GM18507 (cell line): ENCODE measurements around the gene SIVA1.

Experiments
- DNase-seq: peaks from one replicate; pipeline ENCODE4 v3.0.0; 2011; ENCODE audit warnings: low read depth; ENCODE audit not compliant: insufficient read length; ENCODE audit errors: extremely low spot score
- FAIRE-seq: peaks from 2 replicates; lab custom pipeline; 2011; peaks lifted over from hg19 to GRCh38; lab: Jason Lieb, UNC

Gene SIVA1, protein sequence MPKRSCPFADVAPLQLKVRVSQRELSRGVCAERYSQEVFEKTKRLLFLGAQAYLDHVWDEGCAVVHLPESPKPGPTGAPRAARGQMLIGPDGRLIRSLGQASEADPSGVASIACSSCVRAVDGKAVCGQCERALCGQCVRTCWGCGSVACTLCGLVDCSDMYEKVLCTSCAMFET

DNA sequence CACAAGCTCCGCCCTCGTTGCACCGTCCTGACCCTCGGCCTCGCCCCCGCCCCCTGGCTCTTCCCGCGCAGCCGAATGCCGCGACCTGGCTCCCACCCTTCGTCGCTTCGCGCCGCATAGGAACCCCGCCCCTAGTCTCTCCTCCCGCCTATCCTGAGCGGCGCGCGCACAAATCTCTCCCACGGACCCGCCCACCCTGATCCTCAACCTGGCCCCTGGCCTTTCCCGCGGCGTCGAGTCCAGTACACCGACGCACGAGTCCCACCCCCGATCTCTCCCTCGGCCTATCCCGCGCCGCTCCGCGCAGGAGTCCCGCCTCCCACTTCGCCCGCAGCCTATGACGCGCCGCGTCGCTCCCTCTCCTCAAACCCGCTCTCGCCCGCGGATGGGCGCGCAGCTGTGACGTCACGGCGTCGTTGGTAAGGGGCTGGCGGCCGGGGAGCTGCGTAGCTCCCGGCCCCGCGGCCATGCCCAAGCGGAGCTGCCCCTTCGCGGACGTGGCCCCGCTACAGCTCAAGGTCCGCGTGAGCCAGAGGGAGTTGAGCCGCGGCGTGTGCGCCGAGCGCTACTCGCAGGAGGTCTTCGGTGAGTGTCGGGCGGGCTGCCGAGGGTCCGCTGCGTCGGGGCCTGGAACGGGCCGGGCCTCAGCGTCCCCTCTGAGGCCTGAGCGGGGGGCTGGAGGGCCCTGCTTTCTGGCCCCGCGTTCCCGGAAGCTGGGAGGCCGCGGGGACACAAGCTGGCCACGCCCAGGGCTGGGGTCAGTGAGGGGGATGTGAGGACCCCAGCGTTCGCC lies at the start of gene SIVA1:
SIVA1 (plus strand) TSS at position 413 of the 793 bp plus-strand sequence; CDS start at position 468, 55 bp downstream.
- FAIRE-seq (peak; percentile 99), DNase-seq (peak; percentile 99)

DNA sequence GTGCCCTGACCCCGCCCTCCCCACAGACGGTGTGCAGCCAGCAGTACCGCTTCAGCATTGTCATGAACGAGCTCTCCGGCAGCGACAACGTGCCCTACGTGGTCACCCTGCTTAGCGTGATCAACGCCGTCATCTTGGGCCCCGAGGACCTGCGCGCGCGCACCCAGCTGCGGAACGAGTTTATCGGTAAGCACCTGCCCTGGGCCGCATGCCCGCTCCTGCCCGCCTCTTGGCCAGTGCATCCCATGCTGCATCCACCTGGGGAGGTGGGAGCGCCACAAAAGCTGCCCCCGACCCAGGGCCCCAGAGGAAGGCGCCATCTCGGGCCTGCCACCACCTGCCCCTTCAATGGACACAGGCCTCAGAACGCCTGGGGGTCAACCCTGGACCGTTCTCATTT lies 49.7 kb upstream of the SIVA1 start:
- no peak for DNase-seq
- FAIRE-seq, result no peak

DNA sequence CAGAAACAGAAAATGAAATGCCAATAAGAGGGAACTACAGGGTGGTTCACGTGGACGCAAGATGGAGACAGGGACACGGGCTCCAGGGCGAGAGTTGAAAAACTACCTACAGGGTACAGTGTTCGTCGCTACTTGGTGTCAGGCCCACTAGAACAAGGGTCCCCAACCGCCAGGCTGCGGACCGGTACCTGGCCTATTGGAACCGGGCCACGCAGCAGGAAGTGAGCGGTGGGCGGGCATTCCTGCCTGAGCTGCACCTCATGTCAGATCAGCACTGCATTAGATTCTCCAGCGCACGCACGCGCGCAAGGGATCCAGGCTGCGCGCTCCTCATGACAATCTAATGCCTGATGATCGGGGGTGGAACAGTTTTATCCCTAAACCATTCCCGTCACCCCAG lies 48.7 kb upstream of the SIVA1 start:
- no peak for DNase-seq
- no peak for FAIRE-seq

DNA sequence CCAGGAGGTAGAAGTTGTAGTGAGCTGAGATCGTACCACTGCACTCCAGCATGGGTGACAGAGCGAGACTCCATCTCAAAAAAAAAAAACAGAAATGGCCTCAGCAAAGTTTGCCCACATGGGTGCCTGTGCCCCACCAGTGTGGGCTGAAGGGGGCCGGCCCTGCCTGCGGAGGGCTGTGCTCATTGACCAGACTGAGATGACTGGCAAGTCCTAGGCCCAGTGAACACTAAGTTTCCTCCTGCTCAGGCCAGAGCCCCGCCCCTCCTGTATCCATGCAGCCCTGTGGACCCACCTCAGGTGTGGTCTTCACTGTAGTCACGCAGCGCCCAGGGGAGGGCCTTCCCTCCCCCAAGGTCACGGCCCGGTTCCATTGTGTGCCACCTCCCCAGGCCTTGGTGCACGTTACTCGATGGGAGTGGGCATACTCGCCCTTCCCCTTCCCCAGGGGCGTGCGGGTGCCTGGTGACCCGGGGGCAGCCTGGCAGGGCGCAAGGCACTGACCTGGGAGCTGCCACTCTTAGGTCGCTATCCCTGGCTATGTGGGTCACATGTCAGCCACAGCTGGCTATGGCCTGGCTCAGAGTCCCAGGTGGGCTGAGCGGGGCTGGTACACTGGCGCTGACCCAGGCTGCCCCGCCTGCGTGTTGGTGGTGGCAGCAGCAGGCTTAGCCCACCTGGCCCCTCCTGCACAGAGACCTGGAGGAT lies 47.5 kb upstream of the SIVA1 start:
- DNase-seq (no peak), FAIRE-seq (no peak)

DNA sequence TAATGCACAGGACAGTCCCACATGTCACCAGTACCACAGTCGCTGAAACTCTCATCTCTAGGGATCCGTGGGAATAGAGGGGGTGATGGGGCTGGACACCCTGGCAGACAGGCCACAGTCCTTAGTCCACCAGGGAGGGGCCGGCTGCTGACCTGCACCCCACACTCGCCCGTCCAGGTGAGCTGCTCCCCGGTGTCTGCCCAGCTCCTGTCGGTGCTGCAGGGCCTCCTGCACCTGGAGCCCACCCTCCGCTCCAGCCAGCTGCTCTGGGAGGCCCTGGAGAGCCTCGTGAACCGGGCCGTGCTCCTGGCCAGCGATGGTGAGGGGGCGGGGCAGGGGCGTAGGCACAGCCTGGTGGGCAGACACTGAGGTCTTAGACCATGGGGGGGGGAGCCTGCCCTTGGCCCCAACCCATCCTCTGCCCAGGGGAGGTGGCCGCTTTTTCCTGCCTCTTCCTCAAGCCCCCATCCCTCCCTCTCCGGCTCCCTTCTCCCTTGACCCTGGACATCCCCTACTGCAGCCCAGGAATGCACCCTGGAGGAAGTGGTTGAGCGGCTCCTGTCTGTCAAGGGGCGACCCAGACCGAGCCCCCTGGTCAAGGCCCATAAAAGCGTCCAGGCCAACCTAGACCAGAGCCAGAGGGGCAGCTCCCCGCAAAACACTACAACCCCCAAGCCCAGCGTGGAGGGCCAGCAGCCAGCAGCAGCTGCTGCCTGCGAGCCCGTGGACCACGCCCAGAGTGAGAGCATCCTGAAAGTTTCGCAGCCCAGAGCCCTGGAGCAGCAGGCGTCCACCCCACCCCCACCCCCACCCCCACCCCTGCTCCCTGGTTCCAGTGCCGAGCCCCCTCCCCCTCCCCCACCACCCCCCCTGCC lies 46.0 kb upstream of the SIVA1 start:
- no peak for DNase-seq
- no peak for FAIRE-seq

DNA sequence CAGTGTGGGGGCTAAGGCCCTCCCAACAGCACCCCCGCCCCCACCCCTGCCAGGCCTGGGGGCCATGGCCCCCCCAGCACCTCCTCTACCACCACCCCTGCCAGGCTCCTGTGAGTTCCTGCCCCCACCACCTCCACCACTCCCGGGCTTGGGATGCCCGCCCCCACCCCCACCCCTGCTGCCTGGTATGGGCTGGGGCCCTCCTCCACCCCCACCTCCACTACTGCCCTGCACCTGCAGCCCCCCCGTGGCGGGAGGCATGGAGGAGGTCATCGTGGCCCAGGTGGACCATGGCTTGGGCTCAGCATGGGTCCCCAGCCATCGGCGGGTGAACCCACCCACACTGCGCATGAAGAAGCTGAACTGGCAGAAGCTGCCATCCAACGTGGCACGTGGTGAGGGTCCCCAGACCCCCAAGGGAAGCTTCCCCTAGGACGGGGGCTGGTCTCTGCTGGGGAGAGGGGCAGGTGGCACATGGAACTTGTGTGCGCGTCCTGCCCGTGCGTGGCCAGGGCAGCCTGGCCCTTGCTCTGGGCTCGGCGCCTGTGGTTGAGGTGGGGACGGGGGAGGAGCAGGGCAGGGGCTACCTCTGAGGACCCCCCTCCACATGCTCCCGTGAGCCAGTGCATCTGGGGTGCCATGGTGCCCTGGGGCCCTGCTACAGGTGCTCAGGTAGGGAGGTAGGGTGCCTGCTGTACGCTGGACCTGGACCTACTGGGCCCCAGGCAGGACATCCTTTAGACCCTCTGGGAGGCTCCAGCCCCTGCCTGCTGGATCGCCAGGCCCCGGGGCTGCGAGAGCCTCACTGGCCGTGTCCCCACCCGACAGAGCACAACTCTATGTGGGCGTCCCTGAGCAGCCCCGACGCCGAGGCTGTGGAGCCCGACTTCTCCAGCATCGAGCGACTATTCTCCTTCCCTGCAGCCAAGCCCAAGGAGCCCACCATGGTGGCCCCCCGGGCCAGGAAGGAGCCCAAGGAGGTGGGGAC lies 45.0 kb upstream of the SIVA1 start:
- DNase-seq (no peak), FAIRE-seq (no peak)

DNA sequence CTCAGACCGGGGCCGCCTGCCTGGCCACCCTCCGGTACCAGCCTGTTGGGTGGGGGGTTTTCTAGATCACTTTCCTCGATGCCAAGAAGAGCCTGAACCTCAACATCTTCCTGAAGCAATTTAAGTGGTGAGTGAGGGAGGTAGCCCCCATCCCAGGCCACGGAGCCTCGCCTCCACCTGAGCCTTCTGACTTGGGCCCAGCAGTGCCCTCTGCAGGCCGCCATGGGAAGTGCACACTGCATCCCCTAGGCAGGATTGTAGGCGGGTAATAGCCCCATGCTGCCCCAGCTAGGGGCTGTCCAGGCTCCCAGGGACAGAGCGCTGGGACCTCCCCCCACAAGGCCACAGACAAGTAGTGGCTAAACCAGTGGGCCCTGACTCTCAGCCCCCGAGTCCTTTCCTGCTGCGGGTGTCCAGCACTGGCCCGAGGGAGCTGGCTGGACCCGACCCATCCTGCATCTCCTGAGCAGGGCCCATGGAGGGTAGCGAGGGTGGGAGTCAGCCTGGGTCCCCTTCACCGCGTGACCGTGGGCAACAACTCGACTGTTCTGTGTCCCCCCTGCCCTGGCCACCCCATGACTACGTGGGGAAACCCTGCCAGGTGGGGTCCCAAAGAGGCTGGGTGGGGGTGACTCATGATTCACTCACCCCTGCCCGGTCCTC lies 44.2 kb upstream of the SIVA1 start:
- FAIRE-seq (peak; percentile 90), DNase-seq (peak; percentile 90)

DNA sequence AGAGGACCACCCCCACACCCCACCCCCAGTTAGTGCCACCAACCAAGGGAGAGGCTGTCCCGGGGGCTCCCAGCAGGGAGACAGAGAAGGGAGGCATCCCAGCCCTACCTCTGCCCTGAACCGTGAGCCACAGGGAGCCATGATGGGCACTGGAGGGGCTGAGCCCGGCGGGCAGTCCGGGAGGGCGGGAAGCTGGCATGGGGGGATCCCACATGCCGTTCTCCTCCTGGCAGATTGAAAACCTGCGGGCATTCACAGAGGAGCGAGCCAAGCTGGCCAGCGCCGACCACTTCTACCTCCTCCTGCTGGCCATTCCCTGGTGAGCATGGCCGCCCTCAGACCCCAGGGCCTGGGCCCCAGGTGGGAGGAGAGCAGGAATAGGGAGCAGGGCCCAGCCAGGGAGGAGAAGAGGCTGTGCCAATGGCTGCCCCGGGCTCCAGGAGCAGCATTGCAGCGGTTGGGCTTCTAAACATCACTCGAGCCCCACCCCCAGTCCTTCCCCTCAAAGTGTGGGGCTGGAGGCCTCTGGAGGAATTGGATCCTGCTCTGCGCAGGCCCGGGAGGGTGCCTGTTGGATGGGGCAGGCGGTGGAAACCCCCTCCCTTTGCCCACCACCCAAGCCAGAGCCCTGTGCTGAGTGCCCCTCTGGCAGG lies 43.4 kb upstream of the SIVA1 start:
- no peak for FAIRE-seq
- DNase-seq, result no peak

DNA sequence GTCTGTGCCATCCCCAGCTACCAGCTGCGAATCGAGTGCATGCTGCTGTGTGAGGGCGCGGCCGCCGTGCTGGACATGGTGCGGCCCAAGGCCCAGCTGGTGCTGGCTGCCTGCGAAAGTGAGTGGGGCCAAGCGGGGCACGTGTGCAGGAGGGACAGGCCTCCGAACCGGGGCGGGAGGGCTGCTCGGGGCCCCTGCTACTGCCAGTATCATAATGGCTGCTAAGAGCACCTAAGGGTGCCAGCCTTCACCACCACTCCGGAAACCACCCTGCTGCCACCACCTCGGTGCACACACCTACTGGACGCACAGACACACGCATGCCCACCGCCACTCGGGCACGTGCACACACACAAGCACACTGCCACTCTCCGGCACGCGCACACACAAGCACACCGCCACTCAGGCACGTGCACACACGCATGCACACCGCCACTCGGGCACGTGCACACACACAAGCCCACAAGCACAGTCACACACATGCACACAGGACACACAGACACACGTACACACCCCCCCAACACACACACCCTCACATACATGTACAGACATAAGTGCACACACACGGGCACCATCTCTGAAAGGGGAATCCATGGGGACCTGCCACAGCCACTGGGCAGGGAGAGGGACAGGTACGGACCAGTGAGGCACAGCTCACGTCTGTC lies 42.7 kb upstream of the SIVA1 start:
- no peak for FAIRE-seq

DNA sequence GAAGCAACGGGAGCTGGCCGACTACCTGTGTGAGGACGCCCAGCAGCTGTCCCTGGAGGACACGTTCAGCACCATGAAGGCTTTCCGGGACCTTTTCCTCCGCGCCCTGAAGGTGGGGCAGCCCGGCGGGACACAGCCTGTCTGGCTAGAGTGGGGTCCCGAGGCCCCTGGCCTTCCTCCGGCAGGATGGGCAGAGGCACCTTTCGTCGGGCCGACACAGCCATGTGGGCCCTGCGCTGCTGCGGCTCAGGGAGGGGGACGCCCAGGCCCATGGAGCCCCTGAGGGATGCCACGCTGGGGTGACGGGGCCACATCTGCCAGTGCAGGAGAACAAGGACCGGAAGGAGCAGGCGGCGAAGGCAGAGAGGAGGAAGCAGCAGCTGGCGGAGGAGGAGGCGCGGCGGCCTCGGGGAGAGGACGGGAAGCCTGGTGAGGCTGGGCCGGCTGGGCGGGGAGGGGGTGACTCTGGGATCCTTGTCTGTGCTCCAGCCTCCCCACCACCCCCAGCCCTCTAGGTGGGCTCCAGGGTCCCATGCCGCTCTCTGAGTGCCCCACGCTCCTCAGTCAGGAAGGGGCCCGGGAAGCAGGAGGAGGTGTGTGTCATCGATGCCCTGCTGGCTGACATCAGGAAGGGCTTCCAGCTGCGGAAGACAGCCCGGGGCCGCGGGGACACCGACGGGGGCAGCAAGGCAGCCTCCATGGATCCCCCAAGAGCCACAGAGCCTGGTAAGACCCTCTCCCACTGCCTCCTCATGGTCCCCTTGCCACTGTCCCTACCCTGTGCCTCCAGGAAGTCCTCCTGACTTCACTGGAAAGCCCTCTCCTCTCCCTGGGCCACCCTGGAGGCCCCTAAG lies 39.8 kb upstream of the SIVA1 start:
- no peak for FAIRE-seq
- no peak for DNase-seq

More for the DNA sequence above, 42.7 kb upstream of the SIVA1 start:
- no peak for DNase-seq

DNA sequence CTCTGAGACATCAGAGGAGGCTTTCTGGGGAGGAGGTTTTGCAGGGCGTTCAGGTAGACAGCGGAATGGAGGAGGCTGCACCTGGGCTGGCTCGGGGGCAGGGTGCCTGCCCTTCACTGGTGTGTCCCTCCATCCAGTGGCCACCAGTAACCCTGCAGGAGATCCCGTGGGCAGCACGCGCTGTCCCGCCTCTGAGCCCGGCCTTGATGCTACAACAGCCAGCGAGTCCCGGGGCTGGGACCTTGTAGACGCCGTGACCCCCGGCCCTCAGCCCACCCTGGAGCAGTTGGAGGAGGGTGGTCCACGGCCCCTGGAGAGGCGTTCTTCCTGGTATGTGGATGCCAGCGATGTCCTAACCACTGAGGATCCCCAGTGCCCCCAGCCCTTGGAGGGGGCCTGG lies 38.9 kb upstream of the SIVA1 start:
- DNase-seq (no peak), FAIRE-seq (no peak)

DNA sequence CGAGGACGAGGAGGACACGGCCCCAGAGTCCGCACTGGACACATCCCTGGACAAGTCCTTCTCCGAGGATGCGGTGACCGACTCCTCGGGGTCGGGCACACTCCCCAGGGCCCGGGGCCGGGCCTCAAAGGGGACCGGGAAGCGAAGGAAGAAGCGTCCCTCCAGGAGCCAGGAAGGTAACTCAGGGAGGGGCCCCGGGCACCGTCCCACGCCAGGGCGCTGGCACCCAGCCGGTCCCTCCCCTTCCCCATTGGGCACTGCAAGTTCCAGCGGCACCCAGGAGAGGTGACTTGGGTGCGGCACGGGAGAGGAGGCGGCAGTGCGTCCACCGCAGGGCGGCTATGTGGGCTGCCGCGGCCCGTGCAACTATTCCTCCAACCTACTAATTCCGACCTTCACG lies 38.3 kb upstream of the SIVA1 start:
- FAIRE-seq (no peak), DNase-seq (no peak)

DNA sequence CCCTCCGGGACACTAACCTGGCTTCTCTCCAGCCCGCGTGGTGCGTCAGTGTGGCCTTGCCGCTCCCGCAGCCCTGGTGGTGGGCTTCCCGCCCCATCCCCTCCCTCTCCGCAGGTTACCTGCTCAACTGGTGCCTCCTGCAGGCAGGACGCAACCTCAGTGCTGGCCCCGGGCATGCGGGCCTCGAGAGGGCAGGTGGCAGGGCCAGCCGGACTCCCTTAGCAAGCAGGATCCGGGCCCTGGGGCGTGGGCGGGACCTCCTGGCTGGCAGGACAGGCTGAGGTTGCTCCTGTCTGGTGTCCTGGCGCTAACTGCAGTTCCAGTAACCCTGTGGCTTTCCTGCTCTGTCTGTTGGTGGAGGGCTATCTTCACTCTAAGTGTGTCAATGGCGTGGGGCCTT lies 37.5 kb upstream of the SIVA1 start:
- FAIRE-seq (no peak), DNase-seq (no peak)

DNA sequence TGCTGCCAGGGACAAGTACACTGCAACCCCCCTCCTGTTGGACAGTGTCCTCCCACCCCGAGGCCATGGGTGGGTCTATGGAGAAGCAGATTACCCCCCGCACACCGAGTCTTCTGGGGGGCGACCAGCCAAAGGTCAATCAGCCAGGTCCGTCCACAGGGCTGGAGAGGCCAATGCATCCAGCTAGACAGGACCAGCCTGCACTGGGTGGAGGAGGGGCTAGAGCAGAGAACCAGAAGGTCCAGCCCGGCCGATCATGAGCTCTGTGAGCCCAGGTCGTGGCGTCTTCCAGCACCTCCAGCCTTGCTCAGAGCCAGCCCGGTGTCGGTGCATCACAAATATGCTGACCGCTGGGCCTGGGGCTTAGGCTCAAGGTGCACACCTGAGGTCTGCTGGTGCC lies 37.1 kb upstream of the SIVA1 start:
- no peak for FAIRE-seq

DNA sequence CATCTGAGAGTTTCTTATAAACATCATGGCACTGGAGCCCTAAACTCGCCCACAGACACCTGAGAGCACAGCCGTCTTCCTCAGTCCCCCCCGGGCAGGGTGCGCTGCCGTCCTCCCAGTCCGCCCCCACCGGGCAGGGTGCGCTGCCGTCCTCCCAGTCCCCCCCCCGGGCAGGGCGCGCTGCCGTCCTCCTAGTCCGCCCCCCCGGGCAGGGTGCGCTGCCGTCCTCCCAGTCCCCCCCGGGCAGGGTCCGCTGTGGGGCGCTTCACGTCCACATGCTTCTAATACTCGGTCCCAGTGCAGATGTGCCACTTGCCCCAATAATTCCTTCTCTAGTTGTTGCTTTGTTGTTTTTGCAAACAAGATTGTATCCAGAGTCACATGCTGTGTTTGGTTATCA lies 35.8 kb upstream of the SIVA1 start:
- FAIRE-seq (no peak), DNase-seq (no peak)

More for the DNA sequence above, 37.1 kb upstream of the SIVA1 start:
- no peak for DNase-seq

DNA sequence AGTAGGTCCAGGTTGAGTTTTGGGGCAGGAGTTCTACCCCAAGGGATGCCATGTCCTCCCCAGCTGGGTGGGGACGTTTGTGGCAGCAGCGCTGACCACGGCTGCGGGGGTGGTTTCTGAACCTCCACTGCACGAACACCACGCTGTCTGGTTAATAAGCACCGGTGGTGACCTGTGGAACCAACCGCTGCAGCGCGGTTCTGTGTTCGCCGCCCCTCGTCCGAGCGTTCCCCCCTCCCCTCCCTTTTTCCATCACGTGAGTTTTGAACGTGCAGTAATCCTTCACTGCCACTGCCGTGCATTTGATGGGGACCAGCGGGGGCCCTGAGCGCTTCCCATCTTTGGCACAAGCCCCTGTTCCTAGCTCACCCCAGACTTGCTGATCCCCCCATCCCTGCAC lies 35.3 kb upstream of the SIVA1 start:
- FAIRE-seq, result no peak
- no peak for DNase-seq
